ENCODE results near the gene TEX2.
A peak's percentile ranks its signal among the peaks of the same experiment; 100 is the strongest.

TEX2 gene

GRCh38 chr17:64263000-64263766 lies at the start of gene TEX2:
Gene TEX2, minus strand, starts transcription at chr17:64263260. Its CDS starts 49,043 bp downstream, at chr17:64214217.
- peak; percentile 66 to 69 for DNase-seq (ENCODE audit: low read depth in 2 of 2)

- no peak for DNase-seq (ENCODE audit: low read depth in 2 of 2)
Measured at GRCh38 chr17:64309710-64310109, 46.6 kb upstream of the TEX2 start.

GRCh38 chr17:64309021-64309420 lies 46.0 kb upstream of the TEX2 start:
- no peak for DNase-seq (ENCODE audit: low read depth in 2 of 2)

- peak; percentile 23 to 48 for DNase-seq (ENCODE audit: low read depth in 2 of 2)
Measured at GRCh38 chr17:64306850-64307463, 43.9 kb upstream of the TEX2 start.

- DNase-seq (ENCODE audit: low read depth in 2 of 2), result no peak
Measured at GRCh38 chr17:64304551-64304950, 41.5 kb upstream of the TEX2 start.

- DNase-seq (ENCODE audit: low read depth in 2 of 2), result no peak
Measured at GRCh38 chr17:64300699-64300965, 37.6 kb upstream of the TEX2 start.

GRCh38 chr17:64297467-64298088 lies 34.5 kb upstream of the TEX2 start:
- no peak for DNase-seq (ENCODE audit: low read depth in 2 of 2)

GRCh38 chr17:64296246-64296645 lies 33.2 kb upstream of the TEX2 start:
- DNase-seq (ENCODE audit: low read depth in 2 of 2), result no peak

- no peak for DNase-seq (ENCODE audit: low read depth in 2 of 2)
Measured at GRCh38 chr17:64295146-64295545, 32.1 kb upstream of the TEX2 start.

GRCh38 chr17:64291268-64291851 lies 28.3 kb upstream of the TEX2 start:
- DNase-seq (ENCODE audit: low read depth in 2 of 2), result no peak

GRCh38 chr17:64289741-64290141 lies 26.7 kb upstream of the TEX2 start:
- DNase-seq (ENCODE audit: low read depth in 2 of 2), result no peak

GRCh38 chr17:64282753-64283080 lies 19.7 kb upstream of the TEX2 start:
- DNase-seq (ENCODE audit: low read depth in 2 of 2), result no peak

- peak; percentile 36 to 42 for DNase-seq (ENCODE audit: low read depth in 2 of 2)
Measured at GRCh38 chr17:64281962-64282752, 19.1 kb upstream of the TEX2 start.

GRCh38 chr17:64278614-64279013 lies 15.6 kb upstream of the TEX2 start:
- peak in 1 of 2 experiments; percentile 4 for DNase-seq (ENCODE audit: low read depth in 2 of 2)

GRCh38 chr17:64277831-64278562 lies 14.9 kb upstream of the TEX2 start:
- no peak for DNase-seq (ENCODE audit: low read depth in 2 of 2)

GRCh38 chr17:64276961-64277505 lies 14.0 kb upstream of the TEX2 start:
- no peak for DNase-seq (ENCODE audit: low read depth in 2 of 2)

GRCh38 chr17:64275016-64275415 lies 12.0 kb upstream of the TEX2 start:
- DNase-seq (ENCODE audit: low read depth in 2 of 2), result no peak

GRCh38 chr17:64273006-64273405 lies 9.9 kb upstream of the TEX2 start:
- DNase-seq (ENCODE audit: low read depth in 2 of 2), result no peak

GRCh38 chr17:64270885-64271284 lies 7.8 kb upstream of the TEX2 start:
- no peak for DNase-seq (ENCODE audit: low read depth in 2 of 2)

- no peak for DNase-seq (ENCODE audit: low read depth in 2 of 2)
Measured at GRCh38 chr17:64269687-64270649, 6.9 kb upstream of the TEX2 start.

All from fibroblast of skin of left quadriceps (primary cell).